CD8-positive, alpha-beta memory T cell (primary cell): ENCODE results near the gene LBR. TPM values are rescaled to one million over a fixed set of nuclear protein-coding genes. Genes with fewer than 3 reads are reported as not detected.
A peak's percentile ranks its signal among the peaks of the same experiment; 100 is the strongest.

ENCODE experiments used
- CTCF ChIA-PET: fragments of 350-600 bp; sonication (Branson Sonifier 250); formaldehyde crosslinking; loops from one replicate; lab custom pipeline; 2021; ENCODE audit warnings: antibody characterized with exemption; lab: Charles Lee
- POLR2A ChIA-PET: fragments of 350-600 bp; sonication (Branson Sonifier 250); formaldehyde crosslinking; loops from one replicate; lab custom pipeline; 2021; ENCODE audit warnings: antibody characterized with exemption; lab: Charles Lee
- DNase-seq, 5 donors: peaks; one replicate each; pipeline versions ENCODE4 v3.0.0 to v3.0.0-alpha.2; 2020 to 2022; ENCODE audit warnings: mixed read lengths in 1 of 5
- H3K27ac ChIP-seq: one replicate; pipeline ENCODE4 v1.7.0; 2013; ENCODE audit warnings: low read depth, mild to moderate bottlenecking, low read length, moderate library complexity
- H3K27me3 ChIP-seq: 2 replicates; pipeline ENCODE4 v1.7.0; 2013; ENCODE audit warnings: low read length, mild to moderate bottlenecking; ENCODE audit not compliant: insufficient read depth, poor library complexity, severe bottlenecking
- H3K36me3 ChIP-seq: 2 replicates; pipeline ENCODE4 v1.7.0; 2013; ENCODE audit warnings: mild to moderate bottlenecking, low read length, moderate library complexity; ENCODE audit not compliant: insufficient read depth
- H3K4me1 ChIP-seq: 2 replicates; pipeline ENCODE4 v1.7.0; 2013; ENCODE audit warnings: mild to moderate bottlenecking, low read length, moderate library complexity; ENCODE audit not compliant: insufficient read depth
- H3K4me3 ChIP-seq: 2 replicates; pipeline ENCODE4 v1.7.0; 2013; ENCODE audit warnings: mild to moderate bottlenecking, low read length
- H3K9me3 ChIP-seq: 2 replicates; pipeline ENCODE4 v1.7.0; 2013; ENCODE audit warnings: mild to moderate bottlenecking, low read length
- H3K27ac Mint-ChIP-seq, 8 donors: one replicate each; pipeline ENCODE4 v1.8.0; 2020 to 2021; ENCODE audit warnings: mixed read lengths in 8 of 8, mild to moderate bottlenecking in 6 of 8, inconsistent platforms in 3 of 8, moderate library complexity in 3 of 8
- H3K27me3 Mint-ChIP-seq, 2 donors: one replicate each; pipeline ENCODE4 v1.8.0; 2020 to 2021; ENCODE audit warnings: mixed read lengths in 2 of 2, mild to moderate bottlenecking in 1 of 2, moderate library complexity in 1 of 2
- H3K36me3 Mint-ChIP-seq, 3 donors: one replicate each; pipeline ENCODE4 v1.8.0; 2020 to 2021; ENCODE audit warnings: mixed read lengths in 3 of 3, inconsistent platforms in 1 of 3, mild to moderate bottlenecking in 1 of 3
- H3K4me1 Mint-ChIP-seq, 3 donors: one replicate each; pipeline ENCODE4 v1.8.0; 2020 to 2021; ENCODE audit warnings: mixed read lengths in 3 of 3, inconsistent platforms in 1 of 3, mild to moderate bottlenecking in 1 of 3
- H3K4me3 Mint-ChIP-seq, 7 donors: one replicate each; pipeline ENCODE4 v1.8.0; 2020 to 2021; ENCODE audit warnings: mixed read lengths in 7 of 7, mild to moderate bottlenecking in 6 of 7, moderate library complexity in 4 of 7, inconsistent platforms in 2 of 7
- H3K9me3 Mint-ChIP-seq, 5 donors: one replicate each; pipeline ENCODE4 v1.8.0; 2020 to 2022; ENCODE audit warnings: mixed read lengths in 5 of 5, mild to moderate bottlenecking in 3 of 5, moderate library complexity in 2 of 5, inconsistent platforms in 1 of 5
- polyA plus RNA-seq: library from polyadenylated mRNA; unstranded; fragments of 300-500 nt; fragmentation: Illumina TruSeq; gene quantifications from one replicate; pipeline ENCODE4 v1.2.3, GENCODE V29; 2021
- total RNA-seq, 2 experiments: library from RNA; stranded (reverse); gene quantifications; one replicate each; pipeline ENCODE4 v1.2.3, GENCODE V29; 2021

LBR gene
- total and polyA plus RNA-seq, 3 experiments from 2014 or later = 110 to 132 (median 125) TPM

- ChIA-PET CTCF (no interaction called here), POLR2A (no interaction called here)
- no peak overlapping the region for H3K4me3 Mint-ChIP-seq
- no peaks in the 10 kb centered on the region for H3K27me3 Mint-ChIP-seq
- H3K9me3 Mint-ChIP-seq = no peaks in the 10 kb centered on the region
- no peaks in the 10 kb centered on the region for H3K27me3 ChIP-seq
- peak overlapping the region in 3 of 8 donors; percentile 6 to 73 (median 7) for H3K27ac Mint-ChIP-seq
- no peak overlapping the region for H3K27ac ChIP-seq
- peaks cover 5 to 97% (median 38%) of the 10 kb centered on the region in 3 donors for H3K36me3 Mint-ChIP-seq
- H3K4me3 ChIP-seq = no peak overlapping the region
- no peak for DNase-seq
- H3K4me1 ChIP-seq = no peaks in the 10 kb centered on the region
- no peaks in the 10 kb centered on the region for H3K9me3 ChIP-seq
- peaks cover 52% of the 10 kb centered on the region for H3K36me3 ChIP-seq
- H3K4me1 Mint-ChIP-seq = peaks cover 24 to 36% (median 33%) of the 10 kb centered on the region in 3 donors
Observed at GRCh38 chr1:225413708-225414375, 14.0 kb downstream of the LBR start.

GRCh38 chr1:225412803-225413351 is 15.0 kb downstream of the LBR start:
- H3K36me3 Mint-ChIP-seq = peaks cover 5 to 97% (median 31%) of the 10 kb centered on the region in 3 donors
- Histone ChIP-seq H3K36me3 (peaks cover 49% of the 10 kb centered on the region), H3K27ac (no peak overlapping the region), H3K27me3 (no peaks in the 10 kb centered on the region), H3K4me1 (no peaks in the 10 kb centered on the region), H3K4me3 (no peak overlapping the region), H3K9me3 (no peaks in the 10 kb centered on the region)
- DNase-seq = no peak
- CTCF ChIA-PET = no interaction called here
- no peaks in the 10 kb centered on the region for H3K27me3 Mint-ChIP-seq
- H3K4me3 Mint-ChIP-seq = no peak overlapping the region
- POLR2A ChIA-PET = interaction anchor here (0.6 kb wide), 1 partner anchor 13 kb away, joined by 6 read pairs; no protein-coding TSS in a partner anchor
- no peak overlapping the region for H3K27ac Mint-ChIP-seq
- no peaks in the 10 kb centered on the region for H3K9me3 Mint-ChIP-seq
- H3K4me1 Mint-ChIP-seq = peaks cover 20 to 33% (median 32%) of the 10 kb centered on the region in 3 donors

- no peak overlapping the region for H3K4me3 Mint-ChIP-seq
Observed at GRCh38 chr1:225412321-225412720, 15.5 kb downstream of the LBR start.

DNA sequence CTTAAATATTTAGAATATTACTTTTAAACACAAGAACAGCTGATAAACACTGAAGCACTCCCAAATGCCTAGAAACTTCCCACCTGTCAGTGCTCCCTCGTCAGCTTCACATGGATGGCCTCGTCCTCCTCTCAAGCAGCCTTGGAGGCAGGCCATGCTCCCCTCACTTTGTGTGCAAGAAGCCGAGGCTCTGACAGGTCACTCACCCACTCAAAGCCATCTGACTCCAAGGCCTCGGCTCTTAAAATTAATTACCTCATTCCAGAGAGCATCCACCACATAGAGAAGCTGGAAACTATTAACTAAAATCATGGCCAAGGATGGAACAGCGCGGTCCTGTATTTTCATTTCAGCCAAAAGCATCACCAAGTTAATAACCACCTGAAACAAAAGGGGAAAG is 17.8 kb downstream of the LBR start:
- Mint-ChIP-seq H3K27me3 (no peaks in the 10 kb centered on the region), H3K9me3 (no peaks in the 10 kb centered on the region), H3K4me1 (peaks cover 13 to 26% (median 24%) of the 10 kb centered on the region in 3 donors), H3K4me3 (no peak overlapping the region), H3K36me3 (peaks cover 5 to 95% (median 26%) of the 10 kb centered on the region in 3 donors), H3K27ac (peak overlapping the region in 2 of 8 donors; percentile 23 to 89)
- no peak overlapping the region for H3K27ac ChIP-seq
- peaks cover 60% of the 10 kb centered on the region for H3K36me3 ChIP-seq
- H3K27me3 ChIP-seq = no peaks in the 10 kb centered on the region
- ChIA-PET POLR2A (no interaction called here), CTCF (no interaction called here)
- no peak for DNase-seq
- H3K9me3 ChIP-seq = no peaks in the 10 kb centered on the region
- no peaks in the 10 kb centered on the region for H3K4me1 ChIP-seq
- H3K4me3 ChIP-seq = no peak overlapping the region

More at GRCh38 chr1:225412321-225412720, 15.5 kb downstream of the LBR start:
- Histone ChIP-seq H3K4me1 (no peaks in the 10 kb centered on the region), H3K9me3 (no peaks in the 10 kb centered on the region), H3K27ac (no peak overlapping the region), H3K4me3 (no peak overlapping the region), H3K36me3 (peaks cover 46% of the 10 kb centered on the region), H3K27me3 (no peaks in the 10 kb centered on the region)
- Mint-ChIP-seq H3K27me3 (no peaks in the 10 kb centered on the region), H3K4me1 (peaks cover 17 to 32% (median 30%) of the 10 kb centered on the region in 3 donors), H3K9me3 (no peaks in the 10 kb centered on the region), H3K36me3 (peaks cover 5 to 97% (median 27%) of the 10 kb centered on the region in 3 donors), H3K27ac (no peak overlapping the region)
- ChIA-PET POLR2A (no interaction called here), CTCF (no interaction called here)
- no peak for DNase-seq

- CTCF ChIA-PET = interaction anchor here (1.0 kb wide), 1 partner anchor 65 kb away, joined by 3 read pairs; no protein-coding TSS in a partner anchor
- POLR2A ChIA-PET = interaction anchor here (0.6 kb wide), 1 partner anchor 9 kb away, joined by 4 read pairs; no protein-coding TSS in a partner anchor
Observed at GRCh38 chr1:225409051-225409450, 18.8 kb downstream of the LBR start.

GRCh38 chr1:225408249-225408648 is 19.6 kb downstream of the LBR start:
- CTCF ChIA-PET = interaction anchor here (1.5 kb wide), 1 partner anchor 66 kb away, joined by 3 read pairs; no protein-coding TSS in a partner anchor
- Histone ChIP-seq H3K36me3 (peaks cover 55% of the 10 kb centered on the region), H3K27me3 (no peaks in the 10 kb centered on the region), H3K9me3 (no peaks in the 10 kb centered on the region), H3K4me1 (no peaks in the 10 kb centered on the region), H3K4me3 (no peak overlapping the region), H3K27ac (no peak overlapping the region)
- H3K9me3 Mint-ChIP-seq = no peaks in the 10 kb centered on the region
- H3K4me1 Mint-ChIP-seq = peaks cover 5 to 20% (median 18%) of the 10 kb centered on the region in 3 donors
- DNase-seq = no peak
- no peaks in the 10 kb centered on the region for H3K27me3 Mint-ChIP-seq
- H3K4me3 Mint-ChIP-seq = no peak overlapping the region
- POLR2A ChIA-PET = no interaction called here
- H3K27ac Mint-ChIP-seq = peak overlapping the region in 4 of 8 donors; percentile 13 to 76 (median 33)
- H3K36me3 Mint-ChIP-seq = peaks cover 0 to 93% (median 28%) of the 10 kb centered on the region in 3 donors

More at GRCh38 chr1:225409051-225409450, 18.8 kb downstream of the LBR start:
- Mint-ChIP-seq H3K9me3 (no peaks in the 10 kb centered on the region), H3K4me1 (peaks cover 7 to 20% (median 18%) of the 10 kb centered on the region in 3 donors), H3K4me3 (no peak overlapping the region), H3K27ac (no peak overlapping the region), H3K27me3 (no peaks in the 10 kb centered on the region), H3K36me3 (peaks cover 0 to 92% (median 27%) of the 10 kb centered on the region in 3 donors)
- no peak for DNase-seq
- H3K27me3 ChIP-seq = no peaks in the 10 kb centered on the region
- no peak overlapping the region for H3K27ac ChIP-seq
- H3K36me3 ChIP-seq = peaks cover 55% of the 10 kb centered on the region
- H3K9me3 ChIP-seq = no peaks in the 10 kb centered on the region
- no peaks in the 10 kb centered on the region for H3K4me1 ChIP-seq
- no peak overlapping the region for H3K4me3 ChIP-seq

DNA sequence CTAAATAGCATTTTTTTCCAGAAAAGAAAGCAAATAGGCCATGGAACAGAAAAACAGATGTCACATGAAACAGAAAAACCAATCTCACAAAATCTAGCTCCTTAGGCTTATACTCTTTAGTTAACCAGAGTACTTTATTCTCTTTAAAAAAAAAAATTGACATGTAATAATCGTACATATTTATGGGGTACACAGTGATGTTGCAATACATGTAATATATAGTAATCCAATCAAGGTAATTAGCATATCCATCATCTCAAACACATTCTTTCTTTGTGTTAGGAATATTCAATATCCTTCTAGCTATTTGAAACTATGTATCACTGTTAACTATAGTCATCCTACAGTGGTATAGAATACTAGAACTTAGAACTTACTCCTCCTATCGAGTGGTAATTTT is 20.1 kb downstream of the LBR start:
- Histone ChIP-seq H3K4me1 (no peaks in the 10 kb centered on the region), H3K4me3 (no peak overlapping the region), H3K27me3 (no peaks in the 10 kb centered on the region), H3K27ac (no peak overlapping the region), H3K36me3 (peaks cover 57% of the 10 kb centered on the region), H3K9me3 (no peaks in the 10 kb centered on the region)
- Mint-ChIP-seq H3K36me3 (peaks cover 0 to 93% (median 25%) of the 10 kb centered on the region in 3 donors), H3K27me3 (no peaks in the 10 kb centered on the region), H3K9me3 (no peaks in the 10 kb centered on the region), H3K27ac (peak overlapping the region in 4 of 8 donors; percentile 13 to 76 (median 22)), H3K4me3 (no peak overlapping the region), H3K4me1 (peaks cover 5 to 20% (median 18%) of the 10 kb centered on the region in 3 donors)
- no peak for DNase-seq
- CTCF ChIA-PET = interaction anchor here (1.5 kb wide), 1 partner anchor 67 kb away, joined by 3 read pairs; no protein-coding TSS in a partner anchor
- POLR2A ChIA-PET = no interaction called here
